Stimulated activated CD8-positive, alpha-beta memory T cell treated with anti-CD3 and anti-CD28 coated beads, Interleukin-2, amount 100 ng/mL, for 1 hour (primary cell): ENCODE measurements around the gene PABPC5.

Experiments used
- DNase-seq, 2 donors: peaks; one replicate each; pipeline ENCODE4 v3.0.0-alpha.2; 2020; ENCODE audit warnings: low read depth in 2 of 2

Gene PABPC5

GRCh38 chrX:91434351-91435168 is at the start of gene PABPC5:
PABPC5 (plus strand) TSS chrX:91434839; CDS start chrX:91435578, 739 bp downstream.
- DNase-seq, result no peak

GRCh38 chrX:91389026-91389425 is 45.6 kb upstream of the PABPC5 start:
- DNase-seq, result no peak

GRCh38 chrX:91414713-91415112 is 19.9 kb upstream of the PABPC5 start:
- DNase-seq, result no peak

DNA sequence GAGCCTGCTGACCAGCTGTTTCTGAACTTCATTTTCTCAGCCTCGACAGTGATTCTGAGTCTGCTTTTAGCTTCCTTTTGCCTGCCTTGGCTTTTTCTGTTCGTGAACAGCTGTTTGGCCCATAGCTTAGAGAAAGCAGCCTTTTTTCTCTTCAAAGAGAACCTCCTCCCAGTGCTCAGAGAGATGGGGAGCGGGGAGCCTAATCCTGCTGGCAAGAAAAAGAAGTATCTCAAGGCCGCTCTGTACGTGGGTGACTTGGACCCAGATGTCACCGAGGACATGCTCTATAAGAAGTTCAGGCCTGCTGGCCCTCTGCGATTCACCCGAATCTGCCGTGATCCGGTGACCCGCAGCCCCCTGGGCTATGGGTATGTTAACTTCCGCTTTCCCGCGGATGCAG is 756 bp downstream of the PABPC5 start:
- DNase-seq, result no peak
